ENCODE measurements around the gene CAV1.

CAV1 gene

GRCh38 chr7:116572036-116572435 is 47.2 kb downstream of the CAV1 start:
- Histone ChIP-seq H4K20me1 (ENCODE audit: insufficient read depth, low read length, poor library complexity, severe bottlenecking) (no peaks in the 10 kb centered on the region), H3K4me1 (ENCODE audit: insufficient read depth, low read length, poor library complexity, severe bottlenecking) (peaks cover 49% of the 10 kb centered on the region), H2AFZ (ENCODE audit: low read length) (no peak overlapping the region), H3K9me3 (ENCODE audit: insufficient read depth, low read depth, low read length) (no peaks in the 10 kb centered on the region), H3K9me2 (replicated peaks; ENCODE audit: low read depth, low read length) (no peaks in the 10 kb centered on the region), H3K79me2 (ENCODE audit: insufficient read depth, low read length) (no peaks in the 10 kb centered on the region), H3K4me2 (ENCODE audit: low read depth, low read length, poor library complexity, severe bottlenecking) (no peak overlapping the region), H3K36me3 (ENCODE audit: insufficient read depth, low read length) (no peaks in the 10 kb centered on the region), H3K4me3 (ENCODE audit: low read length, poor library complexity, severe bottlenecking) (no peak overlapping the region), H3F3A (ENCODE audit: low read depth) (no peaks in the 10 kb centered on the region), H3K27me3 (ENCODE audit: insufficient read depth, low read length, poor library complexity, severe bottlenecking) (no peaks in the 10 kb centered on the region), H3K9ac (ENCODE audit: low read depth, low read length, poor library complexity, severe bottlenecking) (no peak overlapping the region)
- TF ChIP-seq EZH2phosphoT487 (IDR thresholded peaks at IDR 0.05; ENCODE audit: borderline replicate concordance) (no peak), CTCF (conservative IDR thresholded peaks at IDR 0.05; ENCODE audit: low read length) (no peak)

DNA sequence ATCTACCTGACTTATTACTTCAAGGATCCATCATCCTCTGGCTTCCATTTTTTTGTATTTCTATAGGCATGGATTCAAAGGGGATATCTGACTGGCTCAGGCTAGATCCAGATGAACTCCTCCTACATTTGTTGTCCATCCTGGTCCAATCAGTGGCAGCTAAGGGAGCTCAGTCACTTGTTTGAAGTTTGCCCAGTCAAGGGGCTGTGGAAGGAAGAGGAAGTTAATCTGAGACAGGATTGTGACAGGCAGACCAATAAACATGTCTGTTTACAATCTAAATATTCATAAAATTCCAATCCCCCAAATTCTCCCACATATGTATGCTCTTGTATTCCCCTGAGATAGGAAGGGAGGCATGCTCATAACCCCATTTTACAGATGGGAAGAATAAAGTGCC is 48.7 kb downstream of the CAV1 start:
- Histone ChIP-seq H2AFZ (ENCODE audit: low read length) (peak overlapping the region; percentile 34), H3K4me2 (ENCODE audit: low read depth, low read length, poor library complexity, severe bottlenecking) (peak overlapping the region; percentile 35), H3F3A (ENCODE audit: low read depth) (no peaks in the 10 kb centered on the region), H3K4me3 (ENCODE audit: low read length, poor library complexity, severe bottlenecking) (no peak overlapping the region), H3K9me2 (replicated peaks; ENCODE audit: low read depth, low read length) (no peaks in the 10 kb centered on the region), H3K9me3 (ENCODE audit: insufficient read depth, low read depth, low read length) (no peaks in the 10 kb centered on the region), H3K79me2 (ENCODE audit: insufficient read depth, low read length) (no peaks in the 10 kb centered on the region), H3K9ac (ENCODE audit: low read depth, low read length, poor library complexity, severe bottlenecking) (no peak overlapping the region), H4K20me1 (ENCODE audit: insufficient read depth, low read length, poor library complexity, severe bottlenecking) (no peaks in the 10 kb centered on the region), H3K36me3 (ENCODE audit: insufficient read depth, low read length) (no peaks in the 10 kb centered on the region), H3K27me3 (ENCODE audit: insufficient read depth, low read length, poor library complexity, severe bottlenecking) (no peaks in the 10 kb centered on the region), H3K4me1 (ENCODE audit: insufficient read depth, low read length, poor library complexity, severe bottlenecking) (peaks cover 55% of the 10 kb centered on the region)
- TF ChIP-seq EZH2phosphoT487 (IDR thresholded peaks at IDR 0.05; ENCODE audit: borderline replicate concordance) (no peak), CTCF (conservative IDR thresholded peaks at IDR 0.05; ENCODE audit: low read length) (no peak)

DNA sequence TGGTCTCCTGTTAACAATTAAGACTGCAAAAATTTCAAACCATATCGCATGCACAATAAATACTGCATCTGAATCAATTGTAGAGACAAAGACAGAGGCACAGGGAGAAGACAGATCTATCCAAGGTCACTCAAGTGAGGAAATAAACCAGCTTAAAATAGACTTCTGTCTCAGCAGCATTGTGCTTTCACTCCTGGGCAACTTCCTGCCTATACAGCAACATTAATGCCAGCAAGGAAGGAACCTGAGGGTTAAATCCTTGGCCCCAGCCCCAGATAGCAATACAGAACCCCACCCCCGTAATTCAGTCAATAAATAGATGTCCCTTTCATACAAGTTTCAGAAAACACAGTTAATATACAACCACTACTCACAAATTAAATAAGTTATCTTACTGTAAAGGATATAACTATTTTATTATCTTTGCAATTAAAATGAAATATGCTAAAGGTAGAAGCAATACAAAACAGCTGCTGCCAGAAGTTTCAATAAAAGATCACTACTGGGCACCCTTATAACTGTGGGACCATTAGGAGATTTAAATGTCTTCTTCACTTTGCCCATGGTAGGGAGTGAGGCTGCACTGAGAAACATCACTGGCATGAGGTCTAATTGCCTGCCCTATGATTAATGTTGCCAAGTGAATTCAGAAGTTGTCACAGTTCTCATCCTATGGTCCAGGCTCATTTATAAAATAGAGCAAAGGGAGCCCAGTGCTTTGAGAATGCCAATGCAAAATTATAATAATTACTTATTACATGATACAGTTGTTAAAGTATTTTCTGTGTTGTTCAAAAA is 49.4 kb downstream of the CAV1 start:
- Histone ChIP-seq H3K4me3 (ENCODE audit: low read length, poor library complexity, severe bottlenecking) (no peak overlapping the region), H3K4me2 (ENCODE audit: low read depth, low read length, poor library complexity, severe bottlenecking) (peak overlapping the region; percentile 35), H3K27me3 (ENCODE audit: insufficient read depth, low read length, poor library complexity, severe bottlenecking) (no peaks in the 10 kb centered on the region), H3K9me3 (ENCODE audit: insufficient read depth, low read depth, low read length) (no peaks in the 10 kb centered on the region), H3F3A (ENCODE audit: low read depth) (no peaks in the 10 kb centered on the region), H3K9me2 (replicated peaks; ENCODE audit: low read depth, low read length) (no peaks in the 10 kb centered on the region), H2AFZ (ENCODE audit: low read length) (peak overlapping the region; percentile 34), H4K20me1 (ENCODE audit: insufficient read depth, low read length, poor library complexity, severe bottlenecking) (no peaks in the 10 kb centered on the region), H3K9ac (ENCODE audit: low read depth, low read length, poor library complexity, severe bottlenecking) (no peak overlapping the region), H3K36me3 (ENCODE audit: insufficient read depth, low read length) (no peaks in the 10 kb centered on the region), H3K4me1 (ENCODE audit: insufficient read depth, low read length, poor library complexity, severe bottlenecking) (peaks cover 55% of the 10 kb centered on the region), H3K79me2 (ENCODE audit: insufficient read depth, low read length) (no peaks in the 10 kb centered on the region)
- no peak for TF ChIP-seq EZH2phosphoT487 (IDR thresholded peaks at IDR 0.05; ENCODE audit: borderline replicate concordance)
- no peak for TF ChIP-seq CTCF (conservative IDR thresholded peaks at IDR 0.05; ENCODE audit: low read length)
